ENCODE measurements around the gene MYO7A.

DNA sequence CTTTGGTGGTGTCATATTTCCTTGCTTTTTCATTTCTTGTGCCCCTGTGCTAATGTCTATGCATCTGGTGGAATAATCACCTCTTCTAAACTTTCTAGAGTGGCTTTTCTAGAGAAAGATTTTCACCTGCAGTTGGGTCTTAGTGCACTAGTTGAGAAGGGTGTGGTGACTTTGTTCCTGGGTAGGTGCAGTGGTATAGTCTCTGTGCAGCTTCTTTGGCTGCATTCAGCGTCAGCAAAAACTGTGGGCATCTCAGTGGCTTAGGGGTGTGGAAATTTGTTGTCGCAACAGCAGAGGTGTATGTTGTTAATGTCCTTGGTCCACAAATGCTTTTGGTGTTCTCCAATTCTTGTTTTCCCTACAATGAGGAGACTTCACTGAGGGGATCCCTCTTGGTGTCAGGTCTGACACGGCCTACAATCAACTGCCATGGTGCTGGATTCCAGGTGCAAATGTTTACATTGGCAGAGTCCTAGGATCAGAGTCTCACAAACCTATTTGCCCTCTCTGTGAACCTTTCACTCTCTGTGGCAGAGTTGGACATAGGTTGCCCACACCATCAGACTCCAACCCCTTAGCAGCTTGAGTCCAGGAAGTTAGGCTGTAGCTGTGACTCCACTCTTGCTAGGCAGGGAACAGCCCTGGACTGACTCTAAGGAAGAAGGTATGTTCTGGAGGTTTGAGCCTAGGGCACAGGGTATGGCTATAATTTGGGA lies 124.7 kb downstream of the MYO7A start:
- TF ChIP-seq CTCF (IDR thresholded peaks at IDR 0.05) (no peak), EZH2 (IDR thresholded peaks at IDR 0.05) (no peak)
